ENCODE results near the gene NMNAT1. TPM values are rescaled to one million over a fixed set of nuclear protein-coding genes. Genes with fewer than 3 reads are reported as not detected.
"Not testable (repeated sequence)": the region's sequence is repeated elsewhere in the genome, so short reads cannot be mapped to it uniquely, and the experiment has no call there.

The NMNAT1 gene
- total RNA-seq, 3 donors from 2014 or later, result 6.6 to 8.3 (median 6.9) TPM

DNA sequence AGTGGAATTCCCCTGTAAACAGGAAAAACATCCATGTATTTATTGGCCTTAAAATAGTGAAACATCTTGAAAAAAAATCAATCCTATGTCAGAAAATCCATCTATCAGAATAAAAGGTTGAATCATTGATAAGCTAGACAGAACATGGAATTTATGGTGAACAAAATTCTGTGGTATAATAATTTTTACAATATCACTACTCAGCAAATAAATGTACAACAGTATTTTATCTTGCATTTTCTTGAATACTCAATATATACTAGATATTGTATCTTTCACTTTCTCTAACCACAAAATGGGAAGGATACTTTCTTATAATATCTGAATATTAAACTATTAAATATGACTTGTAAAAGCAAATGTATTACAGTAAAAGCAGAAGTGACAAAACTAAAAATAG lies 83.8 kb downstream of the NMNAT1 start:
- intact Hi-C loops (cut with DNase I; ENCODE audit: low total_unique reads), result no loop called here

DNA sequence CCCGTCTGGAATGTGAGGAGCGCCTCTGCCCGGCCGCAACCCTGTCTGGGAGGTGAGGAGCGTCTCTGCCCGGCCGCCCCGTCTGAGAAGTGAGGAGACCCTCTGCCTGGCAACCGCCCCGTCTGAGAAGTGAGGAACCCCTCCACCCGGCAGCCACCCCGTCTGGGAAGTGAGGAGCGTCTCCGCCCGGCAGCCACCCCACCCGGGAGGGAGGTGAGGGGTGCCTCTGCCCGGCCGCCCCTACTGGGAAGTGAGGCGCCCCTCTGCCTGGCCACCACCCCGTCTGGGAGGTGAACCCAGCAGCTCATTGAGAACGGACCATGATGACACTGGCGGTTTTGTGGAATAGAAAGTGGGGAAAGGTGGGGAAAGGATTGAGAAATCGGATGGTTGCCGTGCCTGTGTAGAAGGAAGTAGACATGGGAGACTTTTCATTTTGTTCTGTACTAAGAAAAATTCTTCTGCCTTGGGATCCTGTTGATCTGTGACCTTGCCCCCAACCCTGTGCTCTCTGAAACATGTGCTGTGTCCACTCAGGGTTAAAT lies 85.8 kb downstream of the NMNAT1 start:
- DNase-seq (ENCODE audit: low spot score in 2 of 2); H3K36me3 ChIP-seq; H3K27ac ChIP-seq; H3K27me3 ChIP-seq; H3K4me3 ChIP-seq; H3K9me3 ChIP-seq; intact Hi-C loops (cut with DNase I; ENCODE audit: low total_unique reads); H3K4me1 ChIP-seq: not testable (repeated sequence)

More for the DNA sequence above, 83.8 kb downstream of the NMNAT1 start:
- H3K4me3 ChIP-seq, result no peak overlapping the region
- no peaks in the 10 kb centered on the region for H3K9me3 ChIP-seq
- no peaks in the 10 kb centered on the region for H3K4me1 ChIP-seq
- H3K36me3 ChIP-seq, result no peaks in the 10 kb centered on the region
- TF ChIP-seq, protein P1, sequence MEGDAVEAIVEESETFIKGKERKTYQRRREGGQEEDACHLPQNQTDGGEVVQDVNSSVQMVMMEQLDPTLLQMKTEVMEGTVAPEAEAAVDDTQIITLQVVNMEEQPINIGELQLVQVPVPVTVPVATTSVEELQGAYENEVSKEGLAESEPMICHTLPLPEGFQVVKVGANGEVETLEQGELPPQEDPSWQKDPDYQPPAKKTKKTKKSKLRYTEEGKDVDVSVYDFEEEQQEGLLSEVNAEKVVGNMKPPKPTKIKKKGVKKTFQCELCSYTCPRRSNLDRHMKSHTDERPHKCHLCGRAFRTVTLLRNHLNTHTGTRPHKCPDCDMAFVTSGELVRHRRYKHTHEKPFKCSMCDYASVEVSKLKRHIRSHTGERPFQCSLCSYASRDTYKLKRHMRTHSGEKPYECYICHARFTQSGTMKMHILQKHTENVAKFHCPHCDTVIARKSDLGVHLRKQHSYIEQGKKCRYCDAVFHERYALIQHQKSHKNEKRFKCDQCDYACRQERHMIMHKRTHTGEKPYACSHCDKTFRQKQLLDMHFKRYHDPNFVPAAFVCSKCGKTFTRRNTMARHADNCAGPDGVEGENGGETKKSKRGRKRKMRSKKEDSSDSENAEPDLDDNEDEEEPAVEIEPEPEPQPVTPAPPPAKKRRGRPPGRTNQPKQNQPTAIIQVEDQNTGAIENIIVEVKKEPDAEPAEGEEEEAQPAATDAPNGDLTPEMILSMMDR (IDR thresholded peaks at IDR 0.05), result no peak
- TF ChIP-seq POLR2AphosphoS5 (IDR thresholded peaks at IDR 0.05) (no peak), POLR2A (IDR thresholded peaks at IDR 0.05) (no peak)
- H3K27ac ChIP-seq, result no peak overlapping the region
- DNase-seq (ENCODE audit: low spot score in 2 of 2), result no peak
- no peaks in the 10 kb centered on the region for H3K27me3 ChIP-seq

DNA sequence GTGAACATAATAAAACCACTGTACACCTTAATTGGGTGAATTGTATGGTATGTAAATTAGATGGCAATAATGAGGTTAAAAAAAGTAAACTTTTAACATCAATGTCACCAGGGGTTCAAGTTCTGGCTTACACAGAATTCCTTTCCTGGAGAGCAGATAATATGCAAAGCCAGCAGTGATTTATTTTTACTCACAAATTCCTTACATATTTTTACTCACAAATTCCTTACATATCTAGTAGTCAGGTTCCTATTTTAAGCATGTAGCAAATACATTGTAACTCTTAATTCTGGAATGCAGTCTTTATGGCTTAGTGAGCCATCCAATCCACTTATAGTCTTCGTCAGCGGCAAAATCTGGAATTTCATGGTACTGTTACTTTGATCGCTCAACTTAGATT lies 88.2 kb downstream of the NMNAT1 start:
- peaks cover 2 to 12% of the 10 kb centered on the region in 2 donors for H3K4me1 ChIP-seq
- no peak overlapping the region for H3K27ac ChIP-seq
- TF ChIP-seq POLR2A (IDR thresholded peaks at IDR 0.05), result no peak
- no peaks in the 10 kb centered on the region for H3K27me3 ChIP-seq
- intact Hi-C loops (cut with DNase I; ENCODE audit: low total_unique reads), result no loop called here
- no peak overlapping the region for H3K4me3 ChIP-seq
- no peaks in the 10 kb centered on the region for H3K9me3 ChIP-seq
- H3K36me3 ChIP-seq, result no peaks in the 10 kb centered on the region
- no peak for DNase-seq (ENCODE audit: low spot score in 2 of 2)

DNA sequence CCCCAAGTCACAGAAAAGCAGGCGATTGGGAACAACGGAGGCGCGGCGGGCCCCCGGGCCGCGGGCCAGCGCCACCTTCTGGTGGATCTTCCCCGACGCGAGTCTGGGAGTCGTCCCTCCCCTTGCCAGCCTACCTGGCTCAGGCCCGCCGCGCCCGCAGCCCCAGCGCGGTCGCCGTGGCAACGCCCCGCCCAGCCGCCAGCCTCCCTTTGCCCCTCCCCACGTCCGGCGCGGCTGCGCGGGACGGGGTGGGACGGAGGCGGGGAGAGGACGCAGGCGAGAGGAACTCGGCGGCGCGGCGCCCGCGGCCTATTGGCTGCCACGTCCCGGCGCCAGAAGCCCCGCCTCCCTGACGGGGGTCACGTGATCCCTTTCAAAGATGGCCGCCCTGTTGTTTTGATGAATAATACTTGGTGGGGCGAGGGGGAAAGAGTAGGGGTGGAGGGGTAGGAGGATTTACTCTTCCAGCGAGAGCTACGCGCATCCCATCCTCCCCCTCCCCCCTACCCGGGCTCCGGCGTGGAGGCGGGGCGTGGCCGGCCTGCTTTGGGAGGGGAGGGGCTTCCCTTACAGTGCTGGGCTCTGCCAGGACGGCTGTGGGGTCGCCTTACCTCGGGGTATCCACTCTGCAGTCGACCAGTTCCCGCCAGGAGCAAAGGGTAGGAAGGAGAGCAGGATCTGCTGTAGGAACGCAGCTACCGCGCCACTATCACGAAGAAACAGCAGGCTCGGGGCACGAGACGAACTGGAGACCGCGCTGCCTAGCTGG lies 89.5 kb downstream of the NMNAT1 start, which contains the start of gene UBE4B:
Gene UBE4B (plus strand): TSS at position 369 of the 769 bp plus-strand sequence. CDS start 713 bp downstream, outside the sequence.
- Histone ChIP-seq H3K4me1 (peaks cover 2 to 12% of the 10 kb centered on the region in 2 donors), H3K36me3 (no peaks in the 10 kb centered on the region), H3K27ac (peak within 1 kb of the TSS; percentile 92 to 98), H3K9me3 (no peaks in the 10 kb centered on the region), H3K4me3 (peak within 1 kb of the TSS; percentile 79 to 97 (median 88)), H3K27me3 (no peaks in the 10 kb centered on the region)
- TF ChIP-seq POLR2AphosphoS5 (IDR thresholded peaks at IDR 0.05) (peak; percentile 32 to 82 (median 46)), POLR2A (IDR thresholded peaks at IDR 0.05) (peak; percentile 36)
- TF ChIP-seq, protein P1 (IDR thresholded peaks at IDR 0.05), result peak; percentile 50 to 77 (median 75)
- peak; percentile 98 for DNase-seq (ENCODE audit: low spot score in 2 of 2)
- intact Hi-C loops (cut with DNase I; ENCODE audit: low total_unique reads), result no loop called here

DNA sequence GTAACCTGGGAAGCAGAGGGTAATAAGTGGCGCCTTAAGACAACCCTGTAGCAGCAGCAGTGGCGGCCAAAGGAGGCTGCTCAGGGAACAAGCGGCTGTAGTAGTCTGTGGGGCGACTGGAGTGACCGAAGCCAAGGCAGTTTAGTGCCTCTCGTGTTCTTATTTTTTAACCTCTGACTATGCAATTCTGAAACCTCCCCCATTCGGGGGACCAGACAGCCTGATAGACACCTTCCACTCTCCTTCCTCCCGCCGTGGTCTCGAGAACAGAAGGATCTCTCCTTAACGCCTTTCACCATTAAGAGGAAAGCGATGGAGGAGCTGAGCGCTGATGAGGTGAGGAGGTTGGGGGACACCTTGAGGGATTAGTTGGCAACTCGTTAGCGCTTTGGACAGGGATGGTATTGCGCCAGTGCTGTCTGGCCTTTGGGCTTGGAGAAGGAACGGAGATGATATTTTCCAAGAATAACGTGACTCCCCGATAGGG lies 90.1 kb downstream of the NMNAT1 start:
- H3K4me1 ChIP-seq, result peaks cover 2 to 12% of the 10 kb centered on the region in 2 donors
- peak overlapping the region; percentile 92 to 98 for H3K27ac ChIP-seq
- intact Hi-C loops (cut with DNase I; ENCODE audit: low total_unique reads), result no loop called here
- no peak for DNase-seq (ENCODE audit: low spot score in 2 of 2)
- no peaks in the 10 kb centered on the region for H3K9me3 ChIP-seq
- TF ChIP-seq, protein P1 (IDR thresholded peaks at IDR 0.05), result peak in 1 of 3 donors; percentile 12
- TF ChIP-seq POLR2A (IDR thresholded peaks at IDR 0.05), result no peak
- H3K36me3 ChIP-seq, result no peaks in the 10 kb centered on the region
- no peaks in the 10 kb centered on the region for H3K27me3 ChIP-seq
- H3K4me3 ChIP-seq, result peak overlapping the region; percentile 79 to 97 (median 88)

Other genes starting within 250 kb of the NMNAT1 start
- 10 to 100 TPM; 25.4 to 47.5 (median 42.3) TPM for gene CLSTN1, start 119.5 kb upstream of the NMNAT1 start, total RNA-seq
- gene CTNNBIP1, start 33.2 kb upstream of the NMNAT1 start, total RNA-seq, result 10 to 100 TPM; 25.9 to 37.9 (median 29.5) TPM
- gene LZIC, start 84 bp upstream of the NMNAT1 start, total RNA-seq, result 10 to 100 TPM; 22.3 to 29.3 (median 23.7) TPM
- 100 to 1,000 TPM in 1 of 3 donors, 10 to 100 TPM in 2; 37.5 to 285 (median 49.8) TPM for gene RBP7, start 53.8 kb downstream of the NMNAT1 start, total RNA-seq
- gene UBE4B, start 89.5 kb downstream of the NMNAT1 start, total RNA-seq, result 10 to 100 TPM; 36.4 to 43.4 (median 41.7) TPM